LNCAP (cell line): Measurements from ENCODE around the gene SH3GLB2.

ENCODE experiments used
- TF ChIP-seq, protein P1 (sequence below): fragments of 450-650 bp; IDR thresholded peaks from 2 replicates; pipeline ENCODE4 v1.5.1; 2017; ENCODE audit warnings: mild to moderate bottlenecking

The SH3GLB2 gene

DNA sequence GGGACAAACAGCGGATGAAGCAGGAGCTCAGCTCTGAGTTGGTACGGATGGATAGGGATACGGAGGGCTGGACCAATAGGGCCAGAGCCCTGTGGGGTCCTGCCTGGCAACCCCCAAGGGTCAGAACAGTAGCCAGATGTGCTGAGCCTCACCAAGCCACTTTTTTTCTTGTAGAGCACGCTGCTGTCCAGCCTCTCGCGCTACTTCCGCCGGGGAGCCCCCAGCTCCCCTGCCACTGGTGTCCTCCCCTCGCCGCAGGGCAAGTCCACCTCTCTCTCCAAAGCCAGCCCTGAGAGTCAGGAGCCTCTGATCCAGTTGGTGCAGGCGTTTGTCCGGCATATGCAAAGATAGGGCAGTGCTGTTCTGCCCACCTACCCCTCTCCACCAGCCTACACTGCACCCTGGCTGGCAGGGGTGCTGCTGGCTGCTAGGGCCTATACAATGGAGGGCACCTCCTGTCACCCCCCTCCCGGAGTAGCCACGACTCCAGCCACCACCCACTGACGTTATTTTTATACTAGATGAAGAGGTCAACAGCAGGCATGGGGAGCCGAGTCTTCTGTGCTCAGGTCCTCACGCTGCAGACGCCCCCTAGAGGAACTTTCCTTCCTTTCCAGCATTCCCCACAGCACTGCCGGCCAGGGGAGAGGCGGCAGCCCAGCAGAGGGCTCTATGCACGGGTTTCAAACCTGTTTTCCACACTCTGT, 21.6 kb downstream of the SH3GLB2 start:
- TF ChIP-seq, protein P1, sequence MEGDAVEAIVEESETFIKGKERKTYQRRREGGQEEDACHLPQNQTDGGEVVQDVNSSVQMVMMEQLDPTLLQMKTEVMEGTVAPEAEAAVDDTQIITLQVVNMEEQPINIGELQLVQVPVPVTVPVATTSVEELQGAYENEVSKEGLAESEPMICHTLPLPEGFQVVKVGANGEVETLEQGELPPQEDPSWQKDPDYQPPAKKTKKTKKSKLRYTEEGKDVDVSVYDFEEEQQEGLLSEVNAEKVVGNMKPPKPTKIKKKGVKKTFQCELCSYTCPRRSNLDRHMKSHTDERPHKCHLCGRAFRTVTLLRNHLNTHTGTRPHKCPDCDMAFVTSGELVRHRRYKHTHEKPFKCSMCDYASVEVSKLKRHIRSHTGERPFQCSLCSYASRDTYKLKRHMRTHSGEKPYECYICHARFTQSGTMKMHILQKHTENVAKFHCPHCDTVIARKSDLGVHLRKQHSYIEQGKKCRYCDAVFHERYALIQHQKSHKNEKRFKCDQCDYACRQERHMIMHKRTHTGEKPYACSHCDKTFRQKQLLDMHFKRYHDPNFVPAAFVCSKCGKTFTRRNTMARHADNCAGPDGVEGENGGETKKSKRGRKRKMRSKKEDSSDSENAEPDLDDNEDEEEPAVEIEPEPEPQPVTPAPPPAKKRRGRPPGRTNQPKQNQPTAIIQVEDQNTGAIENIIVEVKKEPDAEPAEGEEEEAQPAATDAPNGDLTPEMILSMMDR = peak; percentile 97

DNA sequence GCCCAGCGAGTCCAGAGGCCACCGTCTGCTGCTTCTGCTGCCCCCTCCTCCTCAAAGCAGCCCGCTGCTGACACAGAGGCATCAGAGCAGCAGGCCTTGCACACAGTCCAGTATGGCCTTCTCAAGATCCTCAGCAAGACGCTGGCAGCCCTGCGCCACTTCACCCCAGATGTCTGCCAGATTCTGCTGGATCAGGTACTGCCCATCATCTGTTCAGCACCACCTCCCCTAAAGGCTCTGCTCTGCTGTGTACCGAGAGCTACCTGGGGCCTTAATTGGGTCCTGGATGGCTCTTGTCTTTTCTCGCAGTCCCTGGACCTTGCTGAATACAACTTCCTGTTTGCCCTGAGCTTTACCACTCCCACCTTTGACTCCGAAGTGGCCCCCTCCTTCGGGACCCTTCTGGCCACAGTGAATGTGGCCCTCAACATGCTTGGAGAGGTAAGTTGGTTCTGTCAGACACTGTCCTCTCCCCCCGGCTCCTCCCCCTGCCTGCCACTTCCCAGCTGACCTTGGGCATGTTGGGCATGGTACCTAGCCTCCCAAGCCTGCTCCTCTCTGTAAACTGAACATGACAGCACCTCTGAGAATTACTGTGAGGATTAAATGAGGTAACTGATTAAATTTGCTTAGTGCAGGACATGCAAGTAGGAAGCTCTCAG, 22.7 kb downstream of the SH3GLB2 start:
- TF ChIP-seq, protein P1 = no peak

DNA sequence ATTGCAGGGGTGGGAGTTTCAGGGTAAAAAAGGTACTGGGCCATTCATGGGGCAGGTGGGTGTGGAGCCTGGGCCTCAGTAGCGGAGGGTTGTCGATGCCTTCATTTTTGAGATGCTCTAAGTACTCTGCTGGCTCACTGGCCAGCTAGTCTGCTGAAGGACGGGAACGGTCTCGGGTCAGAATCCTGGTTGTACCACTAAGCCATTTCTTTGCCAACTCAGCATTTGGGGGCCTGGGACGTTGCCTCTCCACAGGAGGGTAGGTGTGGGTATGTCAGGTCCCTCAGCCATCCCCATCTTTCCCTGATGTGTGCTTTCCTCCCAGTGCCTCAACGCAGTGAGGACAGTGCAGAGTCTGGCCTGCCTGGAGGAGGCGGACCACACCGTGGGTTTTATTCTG, 25.1 kb downstream of the SH3GLB2 start:
- TF ChIP-seq, protein P1 = no peak

DNA sequence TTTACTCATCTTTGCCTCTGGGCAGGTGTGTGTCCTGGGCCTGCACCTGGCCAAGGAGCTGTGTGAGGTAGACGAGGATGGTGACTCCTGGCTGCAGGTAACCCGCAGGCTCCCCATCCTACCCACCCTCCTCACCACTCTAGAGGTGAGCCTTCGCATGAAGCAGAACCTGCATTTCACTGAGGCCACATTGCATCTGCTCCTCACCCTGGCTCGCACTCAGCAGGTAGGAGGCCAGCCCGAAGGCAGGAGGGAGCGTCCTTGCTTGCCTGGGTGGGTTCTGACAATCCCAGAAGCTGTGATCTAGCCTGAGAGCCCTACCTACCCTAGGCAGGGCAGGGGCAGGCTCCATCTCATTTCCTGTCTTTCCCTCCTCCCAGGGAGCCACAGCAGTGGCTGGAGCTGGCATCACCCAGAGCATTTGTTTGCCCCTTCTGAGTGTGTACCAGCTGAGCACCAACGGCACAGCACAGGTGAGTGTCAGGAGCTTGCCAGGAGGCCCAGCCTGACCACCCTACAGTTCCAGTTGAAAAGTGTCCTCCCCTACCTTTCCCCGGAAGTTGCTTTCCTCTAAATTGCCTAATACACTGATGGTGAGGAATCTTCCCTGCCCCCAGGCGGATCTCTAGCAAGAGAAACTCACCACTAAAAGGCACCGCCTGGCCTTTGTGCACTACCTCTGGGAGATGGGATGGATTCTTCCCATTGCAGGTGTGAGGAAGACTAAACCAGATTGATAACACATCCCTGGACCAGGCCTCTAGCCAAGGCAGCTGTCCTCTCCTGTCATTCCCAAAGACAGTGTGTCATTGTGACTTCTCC, 26.4 kb downstream of the SH3GLB2 start:
- TF ChIP-seq, protein P1 = no peak

DNA sequence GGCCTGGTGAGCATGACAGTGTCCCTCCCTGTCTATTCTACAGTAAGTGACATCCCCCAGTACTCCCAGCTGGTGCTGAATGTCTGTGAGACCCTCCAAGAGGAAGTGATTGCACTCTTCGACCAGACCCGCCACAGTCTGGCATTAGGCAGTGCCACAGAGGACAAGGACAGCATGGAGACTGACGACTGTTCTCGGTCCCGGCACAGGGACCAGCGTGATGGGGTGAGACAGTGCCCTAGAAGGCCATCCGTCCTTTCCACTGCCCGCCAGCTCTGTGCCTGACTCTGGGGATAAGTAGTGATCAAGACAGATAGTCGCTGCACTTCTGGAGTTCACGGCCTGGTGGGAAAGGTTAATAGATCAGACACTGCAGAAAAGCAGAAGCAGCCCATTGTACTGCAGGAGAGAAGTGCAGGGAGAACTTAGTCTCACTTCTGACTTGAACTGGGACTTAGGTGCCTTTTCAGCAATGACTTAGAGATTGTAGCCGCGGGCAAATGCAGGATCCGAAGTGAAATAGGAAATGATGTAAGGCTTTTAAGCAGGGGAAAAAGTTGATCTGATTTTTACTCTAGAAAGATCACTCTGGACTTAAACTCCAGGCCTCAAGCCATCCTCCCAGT, 28.4 kb downstream of the SH3GLB2 start:
- TF ChIP-seq, protein P1 = no peak

GRCh38 chr9:128998462-128998861, 29.7 kb downstream of the SH3GLB2 start:
- TF ChIP-seq, protein P1 = no peak

DNA sequence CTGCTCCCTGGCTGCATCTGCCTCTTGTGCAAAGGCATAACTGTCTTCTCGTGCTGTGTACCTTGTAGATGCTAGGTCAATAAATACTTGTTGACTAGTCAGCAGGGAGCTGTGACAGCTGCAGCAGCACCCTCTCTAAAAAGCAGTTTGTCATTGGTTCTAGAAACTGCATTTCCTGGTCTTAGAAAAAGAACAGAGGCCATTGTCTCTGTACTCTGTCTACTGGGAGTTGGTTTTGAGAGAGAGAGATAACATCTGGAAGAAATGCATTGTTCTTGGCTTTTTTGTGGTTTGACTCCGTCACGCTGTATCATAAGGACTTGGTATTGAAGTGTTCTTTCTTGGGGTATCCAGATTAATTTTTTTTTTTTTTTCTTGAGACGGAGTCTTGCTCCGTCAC, 32.3 kb downstream of the SH3GLB2 start:
- TF ChIP-seq, protein P1 = no peak
